Liver (tissue), 9 donors: ENCODE data around the gene TDP2. TPM values are rescaled to one million over a fixed set of nuclear protein-coding genes. Genes with fewer than 3 reads are reported as not detected.
"Not testable (repeated sequence)": the region's sequence is repeated elsewhere in the genome, so short reads cannot be mapped to it uniquely, and the experiment has no call there.

Experiments used
- DNase-seq: peaks from one replicate; pipeline ENCODE4 v3.0.0-alpha.2; 2017; ENCODE audit warnings: low spot score
- H3K27ac ChIP-seq, 2 donors: one replicate each; pipeline ENCODE4 v1.7.0; 2013; ENCODE audit warnings: inconsistent platforms in 2 of 2, low read length in 2 of 2, control low read depth in 1 of 2, low read depth in 1 of 2, mild to moderate bottlenecking in 1 of 2
- H3K27me3 ChIP-seq, 4 donors: one replicate each; pipeline versions ENCODE4 v1.6.1 to v1.7.0; 2013; ENCODE audit warnings: low read length in 3 of 4, inconsistent platforms in 1 of 4, mild to moderate bottlenecking in 1 of 4, moderate library complexity in 1 of 4; ENCODE audit not compliant: control insufficient read depth in 4 of 4, insufficient read depth in 4 of 4
- H3K36me3 ChIP-seq, 4 donors: one replicate each; pipeline versions ENCODE4 v1.6.1 to v1.7.0; 2013; ENCODE audit warnings: low read length in 3 of 4, mild to moderate bottlenecking in 3 of 4, low read depth in 1 of 4, moderate library complexity in 1 of 4; ENCODE audit not compliant: control insufficient read depth in 4 of 4, insufficient read depth in 3 of 4
- H3K4me1 ChIP-seq, 4 donors: one replicate each; pipeline versions ENCODE4 v1.6.1 to v1.7.0; 2013; ENCODE audit warnings: low read length in 3 of 4, mild to moderate bottlenecking in 3 of 4, moderate library complexity in 1 of 4; ENCODE audit not compliant: control insufficient read depth in 4 of 4, insufficient read depth in 4 of 4
- H3K4me3 ChIP-seq, 3 donors: one replicate each; pipeline versions ENCODE4 v1.6.1 to v1.7.0; 2013; ENCODE audit warnings: low read length in 3 of 3, control low read depth in 1 of 3, low read depth in 1 of 3, mild to moderate bottlenecking in 1 of 3
- H3K9ac ChIP-seq, 2 donors: one replicate each; pipeline ENCODE4 v1.7.0; 2013; ENCODE audit warnings: low read length in 2 of 2, mild to moderate bottlenecking in 2 of 2, moderate library complexity in 2 of 2, control low read depth in 1 of 2, low read depth in 1 of 2
- H3K9me3 ChIP-seq, 4 donors: one replicate each; pipeline versions ENCODE4 v1.6.1 to v1.7.0; 2013; ENCODE audit warnings: low read length in 3 of 4; ENCODE audit not compliant: control insufficient read depth in 4 of 4
- EGR1 ChIP-seq, 2 donors: IDR thresholded peaks; 2 replicates each; pipeline ENCODE4 v1.6.1; 2016 to 2018; ENCODE audit warnings: antibody characterized with exemption in 2 of 2, low read depth in 2 of 2
- FOXA1 ChIP-seq: IDR thresholded peaks from 2 replicates; pipeline ENCODE4 v1.6.1; 2016; ENCODE audit warnings: antibody characterized with exemption
- FOXA2 ChIP-seq: IDR thresholded peaks from 2 replicates; pipeline ENCODE4 v1.6.1; 2016; ENCODE audit warnings: antibody characterized with exemption
- GABPA ChIP-seq, 2 donors: IDR thresholded peaks in 1 of 2; conservative IDR thresholded peaks in 1 of 2; 2 replicates each; pipeline ENCODE4 v1.6.1; 2016; ENCODE audit warnings: antibody characterized with exemption in 2 of 2, mild to moderate bottlenecking in 1 of 2, moderate library complexity in 1 of 2
- HNF4A ChIP-seq, 2 donors: conservative IDR thresholded peaks; 2 replicates each; pipeline ENCODE4 v1.6.1; 2016; ENCODE audit warnings: antibody characterized with exemption in 2 of 2, mild to moderate bottlenecking in 2 of 2
- HNF4G ChIP-seq: IDR thresholded peaks from 2 replicates; pipeline ENCODE4 v1.6.1; 2016; ENCODE audit warnings: antibody characterized with exemption
- JUND ChIP-seq, 2 donors: IDR thresholded peaks; 2 replicates each; pipeline ENCODE4 v1.6.1; 2016; ENCODE audit warnings: antibody characterized with exemption in 2 of 2
- NR2F2 ChIP-seq: IDR thresholded peaks from 2 replicates; pipeline ENCODE4 v1.6.1; 2016; ENCODE audit warnings: antibody characterized with exemption
- RAD21 ChIP-seq, 2 donors: IDR thresholded peaks; 2 replicates each; pipeline ENCODE4 v1.6.1; 2016; ENCODE audit warnings: antibody characterized with exemption in 2 of 2, mild to moderate bottlenecking in 2 of 2
- RXRA ChIP-seq, 2 donors: IDR thresholded peaks; 2 replicates each; pipeline ENCODE4 v1.6.1; 2017 to 2018; ENCODE audit warnings: antibody characterized with exemption in 2 of 2, mild to moderate bottlenecking in 1 of 2
- SP1 ChIP-seq: IDR thresholded peaks from 2 replicates; pipeline ENCODE4 v1.6.1; 2018; ENCODE audit warnings: antibody characterized with exemption, mild to moderate bottlenecking
- TAF1 ChIP-seq: conservative IDR thresholded peaks from 2 replicates; pipeline ENCODE4 v1.6.1; 2016; ENCODE audit warnings: antibody characterized with exemption, mild to moderate bottlenecking
- YY1 ChIP-seq: IDR thresholded peaks from 2 replicates; pipeline ENCODE4 v1.6.1; 2016; ENCODE audit warnings: antibody characterized with exemption, mild to moderate bottlenecking
- WGBS: extraction: QIAGEN DNeasy Blood & Tissue Kit; methylation state at CpG from one replicate; pipeline ENCODE4 v1.1.7; 2013; 5-methylcytosine and 5-hydroxymethylcytosine counted together
- polyA plus RNA-seq, 2 donors: library from polyadenylated mRNA; stranded (reverse) in 1 of 2; unstranded in 1 of 2; fragments of 200-250 nt in 1 of 2; fragments of >200 nt in 1 of 2; fragmentation: Nextera tagmentation in 1 of 2; extraction: Ambion mirVana in 1 of 2; gene quantifications; one replicate each; pipeline versions ENCODE4 v1.2.1 to v1.2.3, GENCODE V29; 2013 to 2015
- total RNA-seq, 2 donors: library from RNA; depleted of rRNA; stranded (reverse); fragments of >200 nt; gene quantifications; one replicate each; pipeline ENCODE4 v1.2.3, GENCODE V29; 2014
- TF ChIP-seq, protein P1 (sequence below): IDR thresholded peaks from 2 replicates; pipeline ENCODE4 v1.6.1; 2016; ENCODE audit warnings: antibody characterized with exemption
- TF ChIP-seq, protein P2 (sequence below): IDR thresholded peaks from 2 replicates; pipeline ENCODE4 v1.6.1; 2016; ENCODE audit warnings: antibody characterized with exemption
- TF ChIP-seq, protein P3 (sequence below): fragments of 150-350 bp; IDR thresholded peaks from 2 replicates; pipeline ENCODE4 v1.5.1; 2017; ENCODE audit warnings: improper control_type of control experiment, low read depth, low read length; ENCODE audit not compliant: missing input control
- TF ChIP-seq, protein P4 (sequence below): IDR thresholded peaks from 2 replicates; pipeline ENCODE4 v1.6.1; 2016; ENCODE audit warnings: antibody characterized with exemption
- TF ChIP-seq, protein P5 (sequence below): IDR thresholded peaks from 2 replicates; pipeline ENCODE4 v1.6.1; 2016; ENCODE audit warnings: antibody characterized with exemption, mild to moderate bottlenecking
- donor health status: healthy.
- donor health status: healthy.
- donor health status: healthy.
- donor health status: healthy.
- donor health status: healthy.

Gene TDP2
- total and polyA plus RNA-seq, 4 donors, result 16.5 to 24.3 (median 18.5) TPM

DNA sequence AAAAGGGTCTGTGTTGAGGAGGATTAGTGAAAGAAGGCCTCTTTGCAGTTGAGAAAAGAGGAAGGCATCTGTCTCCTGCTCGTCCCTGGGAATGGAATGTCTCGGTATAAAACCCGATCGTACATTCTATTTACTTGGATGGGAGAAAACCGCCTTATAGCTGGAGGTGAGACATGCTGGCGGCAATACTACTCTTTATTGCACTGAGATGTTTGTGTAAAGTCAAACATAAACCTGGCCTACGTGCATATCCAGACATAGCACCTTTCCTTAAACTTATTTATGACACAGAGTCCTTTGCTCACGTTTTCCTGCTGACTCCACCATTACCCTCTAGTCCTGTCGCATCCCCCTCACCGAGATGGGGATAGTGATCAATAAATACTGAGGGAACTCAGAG lies 4.5 kb downstream of the TDP2 start:
- Histone ChIP-seq H3K36me3 (peaks cover 0 to 4% (median 1%) of the 10 kb centered on the region in 4 donors), H3K27ac (no peak overlapping the region), H3K4me1 (peaks cover 5 to 35% (median 31%) of the 10 kb centered on the region in 4 donors), H3K9ac (no peak overlapping the region), H3K4me3 (no peak overlapping the region), H3K9me3 (no peaks in the 10 kb centered on the region), H3K27me3 (no peaks in the 10 kb centered on the region)
- 88% methylated on average over 10 of the region's 10 CpGs for WGBS
- TF ChIP-seq, protein P1, sequence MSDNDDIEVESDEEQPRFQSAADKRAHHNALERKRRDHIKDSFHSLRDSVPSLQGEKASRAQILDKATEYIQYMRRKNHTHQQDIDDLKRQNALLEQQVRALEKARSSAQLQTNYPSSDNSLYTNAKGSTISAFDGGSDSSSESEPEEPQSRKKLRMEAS, result no peak
- TF ChIP-seq, protein P2, sequence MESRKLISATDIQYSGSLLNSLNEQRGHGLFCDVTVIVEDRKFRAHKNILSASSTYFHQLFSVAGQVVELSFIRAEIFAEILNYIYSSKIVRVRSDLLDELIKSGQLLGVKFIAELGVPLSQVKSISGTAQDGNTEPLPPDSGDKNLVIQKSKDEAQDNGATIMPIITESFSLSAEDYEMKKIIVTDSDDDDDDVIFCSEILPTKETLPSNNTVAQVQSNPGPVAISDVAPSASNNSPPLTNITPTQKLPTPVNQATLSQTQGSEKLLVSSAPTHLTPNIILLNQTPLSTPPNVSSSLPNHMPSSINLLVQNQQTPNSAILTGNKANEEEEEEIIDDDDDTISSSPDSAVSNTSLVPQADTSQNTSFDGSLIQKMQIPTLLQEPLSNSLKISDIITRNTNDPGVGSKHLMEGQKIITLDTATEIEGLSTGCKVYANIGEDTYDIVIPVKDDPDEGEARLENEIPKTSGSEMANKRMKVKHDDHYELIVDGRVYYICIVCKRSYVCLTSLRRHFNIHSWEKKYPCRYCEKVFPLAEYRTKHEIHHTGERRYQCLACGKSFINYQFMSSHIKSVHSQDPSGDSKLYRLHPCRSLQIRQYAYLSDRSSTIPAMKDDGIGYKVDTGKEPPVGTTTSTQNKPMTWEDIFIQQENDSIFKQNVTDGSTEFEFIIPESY, result no peak
- TF ChIP-seq YY1, result no peak
- no peak for DNase-seq

DNA sequence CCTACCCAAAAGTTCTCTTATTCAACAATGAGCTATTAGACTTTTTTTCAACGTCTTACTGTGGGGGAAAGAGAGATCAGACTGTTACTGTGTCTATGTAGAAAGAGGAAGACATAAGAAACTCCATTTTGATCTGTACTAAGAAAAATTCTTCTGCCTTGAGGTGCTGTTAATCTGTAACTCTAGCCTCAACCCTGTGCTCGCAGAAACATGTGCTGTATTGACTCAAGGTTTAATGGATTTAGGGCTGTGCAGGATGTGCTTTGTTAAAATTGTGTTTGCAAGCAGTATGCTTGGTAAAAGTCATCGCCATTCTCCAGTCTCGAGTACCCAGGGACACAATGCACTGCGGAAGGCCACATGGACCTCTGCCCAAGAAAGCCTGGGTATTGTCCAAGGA lies 4.9 kb downstream of the TDP2 start:
- H3K4me1 ChIP-seq, result peaks cover 5 to 35% (median 31%) of the 10 kb centered on the region in 4 donors
- H3K9me3 ChIP-seq, H3K4me3 ChIP-seq, DNase-seq, H3K27me3 ChIP-seq, H3K9ac ChIP-seq, H3K36me3 ChIP-seq, H3K27ac ChIP-seq: not testable (repeated sequence)
- 77% methylated on average over 5 of the region's 5 CpGs for WGBS

DNA sequence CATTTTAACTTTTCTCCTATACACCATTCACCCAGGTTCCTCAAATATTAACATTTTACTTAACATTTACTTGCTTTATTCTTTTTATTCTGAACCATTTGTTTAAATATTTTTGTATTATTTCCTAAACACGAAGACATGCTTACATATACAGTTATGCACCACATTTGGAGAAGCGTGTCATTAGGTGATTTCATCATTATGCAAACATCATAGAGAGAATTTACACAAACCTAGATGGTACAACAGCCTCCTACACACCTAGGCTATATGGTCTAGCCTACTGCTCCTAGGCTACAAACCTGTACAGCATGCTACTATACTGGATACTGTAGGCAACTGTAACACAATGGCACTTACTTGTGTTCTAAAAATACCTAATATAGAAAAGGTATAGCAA lies 6.6 kb downstream of the TDP2 start:
- no peaks in the 10 kb centered on the region for H3K27me3 ChIP-seq
- no peak overlapping the region for H3K9ac ChIP-seq
- H3K4me3 ChIP-seq, result no peak overlapping the region
- no peak for DNase-seq
- peaks cover 0 to 6% (median 1%) of the 10 kb centered on the region in 4 donors for H3K36me3 ChIP-seq
- no peak overlapping the region for H3K27ac ChIP-seq
- 73% methylated on average over 2 of the region's 2 CpGs for WGBS
- H3K4me1 ChIP-seq, result peaks cover 5 to 23% (median 21%) of the 10 kb centered on the region in 4 donors
- H3K9me3 ChIP-seq, result no peaks in the 10 kb centered on the region
- TF ChIP-seq NR2F2, result no peak
- no peak for TF ChIP-seq FOXA1
- TF ChIP-seq HNF4G, result no peak
- TF ChIP-seq, protein P3, sequence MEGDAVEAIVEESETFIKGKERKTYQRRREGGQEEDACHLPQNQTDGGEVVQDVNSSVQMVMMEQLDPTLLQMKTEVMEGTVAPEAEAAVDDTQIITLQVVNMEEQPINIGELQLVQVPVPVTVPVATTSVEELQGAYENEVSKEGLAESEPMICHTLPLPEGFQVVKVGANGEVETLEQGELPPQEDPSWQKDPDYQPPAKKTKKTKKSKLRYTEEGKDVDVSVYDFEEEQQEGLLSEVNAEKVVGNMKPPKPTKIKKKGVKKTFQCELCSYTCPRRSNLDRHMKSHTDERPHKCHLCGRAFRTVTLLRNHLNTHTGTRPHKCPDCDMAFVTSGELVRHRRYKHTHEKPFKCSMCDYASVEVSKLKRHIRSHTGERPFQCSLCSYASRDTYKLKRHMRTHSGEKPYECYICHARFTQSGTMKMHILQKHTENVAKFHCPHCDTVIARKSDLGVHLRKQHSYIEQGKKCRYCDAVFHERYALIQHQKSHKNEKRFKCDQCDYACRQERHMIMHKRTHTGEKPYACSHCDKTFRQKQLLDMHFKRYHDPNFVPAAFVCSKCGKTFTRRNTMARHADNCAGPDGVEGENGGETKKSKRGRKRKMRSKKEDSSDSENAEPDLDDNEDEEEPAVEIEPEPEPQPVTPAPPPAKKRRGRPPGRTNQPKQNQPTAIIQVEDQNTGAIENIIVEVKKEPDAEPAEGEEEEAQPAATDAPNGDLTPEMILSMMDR, result no peak
- TF ChIP-seq JUND (IDR thresholded peaks at IDR 0.05), result no peak
- no peak for TF ChIP-seq TAF1
- TF ChIP-seq, protein P2, result no peak
- no peak for TF ChIP-seq RAD21 (IDR thresholded peaks at IDR 0.05)
- TF ChIP-seq FOXA2, result no peak
- no peak for TF ChIP-seq HNF4A (conservative IDR thresholded peaks at IDR 0.05)
- TF ChIP-seq, protein P4, sequence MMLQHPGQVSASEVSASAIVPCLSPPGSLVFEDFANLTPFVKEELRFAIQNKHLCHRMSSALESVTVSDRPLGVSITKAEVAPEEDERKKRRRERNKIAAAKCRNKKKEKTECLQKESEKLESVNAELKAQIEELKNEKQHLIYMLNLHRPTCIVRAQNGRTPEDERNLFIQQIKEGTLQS, result no peak
- TF ChIP-seq, protein P1, result no peak
- TF ChIP-seq, protein P5, sequence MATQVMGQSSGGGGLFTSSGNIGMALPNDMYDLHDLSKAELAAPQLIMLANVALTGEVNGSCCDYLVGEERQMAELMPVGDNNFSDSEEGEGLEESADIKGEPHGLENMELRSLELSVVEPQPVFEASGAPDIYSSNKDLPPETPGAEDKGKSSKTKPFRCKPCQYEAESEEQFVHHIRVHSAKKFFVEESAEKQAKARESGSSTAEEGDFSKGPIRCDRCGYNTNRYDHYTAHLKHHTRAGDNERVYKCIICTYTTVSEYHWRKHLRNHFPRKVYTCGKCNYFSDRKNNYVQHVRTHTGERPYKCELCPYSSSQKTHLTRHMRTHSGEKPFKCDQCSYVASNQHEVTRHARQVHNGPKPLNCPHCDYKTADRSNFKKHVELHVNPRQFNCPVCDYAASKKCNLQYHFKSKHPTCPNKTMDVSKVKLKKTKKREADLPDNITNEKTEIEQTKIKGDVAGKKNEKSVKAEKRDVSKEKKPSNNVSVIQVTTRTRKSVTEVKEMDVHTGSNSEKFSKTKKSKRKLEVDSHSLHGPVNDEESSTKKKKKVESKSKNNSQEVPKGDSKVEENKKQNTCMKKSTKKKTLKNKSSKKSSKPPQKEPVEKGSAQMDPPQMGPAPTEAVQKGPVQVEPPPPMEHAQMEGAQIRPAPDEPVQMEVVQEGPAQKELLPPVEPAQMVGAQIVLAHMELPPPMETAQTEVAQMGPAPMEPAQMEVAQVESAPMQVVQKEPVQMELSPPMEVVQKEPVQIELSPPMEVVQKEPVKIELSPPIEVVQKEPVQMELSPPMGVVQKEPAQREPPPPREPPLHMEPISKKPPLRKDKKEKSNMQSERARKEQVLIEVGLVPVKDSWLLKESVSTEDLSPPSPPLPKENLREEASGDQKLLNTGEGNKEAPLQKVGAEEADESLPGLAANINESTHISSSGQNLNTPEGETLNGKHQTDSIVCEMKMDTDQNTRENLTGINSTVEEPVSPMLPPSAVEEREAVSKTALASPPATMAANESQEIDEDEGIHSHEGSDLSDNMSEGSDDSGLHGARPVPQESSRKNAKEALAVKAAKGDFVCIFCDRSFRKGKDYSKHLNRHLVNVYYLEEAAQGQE, result no peak
- no peak for TF ChIP-seq EGR1 (IDR thresholded peaks at IDR 0.05; ENCODE audit: low read depth in 2 of 2)
- TF ChIP-seq YY1, result no peak
- no peak for TF ChIP-seq RXRA (IDR thresholded peaks at IDR 0.05)
- no peak for TF ChIP-seq SP1
- TF ChIP-seq GABPA (IDR thresholded peaks at IDR 0.05 in 1 of 2, conservative IDR thresholded peaks at IDR 0.05 in 1 of 2), result no peak
